ENCODE results near the gene PLGRKT. TPM values are rescaled to one million over a fixed set of nuclear protein-coding genes. Genes with fewer than 3 reads are reported as not detected.

Gene PLGRKT
- total and polyA plus RNA-seq, 9 donors = 2.9 to 35.8 (median 13.3) TPM

DNA sequence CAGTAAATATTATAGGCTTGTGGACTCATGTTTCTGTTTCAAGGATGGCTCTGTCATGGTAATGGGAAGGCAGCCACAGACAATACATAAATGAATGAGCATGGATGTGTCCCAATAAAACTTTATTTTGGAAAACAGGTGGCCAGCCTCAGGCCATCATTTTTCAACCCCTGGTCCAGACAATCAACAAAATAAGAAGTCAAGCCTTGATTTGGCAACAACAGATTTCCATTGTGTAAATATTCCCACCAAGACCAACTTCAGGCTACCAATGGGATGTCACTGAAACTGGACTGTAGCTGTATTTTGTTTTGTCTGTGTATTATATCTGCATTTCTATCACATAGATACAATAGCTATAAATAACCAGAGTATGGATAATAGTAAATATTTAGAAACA, 77.4 kb downstream of the PLGRKT start:
- Histone ChIP-seq H3K9me3 (no peaks in the 10 kb centered on the region), H3K27ac (no peak overlapping the region), H3K4me3 (no peak overlapping the region), H3K4me1 (ENCODE audit: insufficient read depth) (no peaks in the 10 kb centered on the region), H3K36me3 (no peaks in the 10 kb centered on the region), H3K27me3 (no peaks in the 10 kb centered on the region)
- intact Hi-C loops (cut with DNase I) = no loop called here
- TF ChIP-seq EP300 (IDR thresholded peaks at IDR 0.05) (no peak), POLR2A (IDR thresholded peaks at IDR 0.05) (no peak)
- TF ChIP-seq, protein P1, sequence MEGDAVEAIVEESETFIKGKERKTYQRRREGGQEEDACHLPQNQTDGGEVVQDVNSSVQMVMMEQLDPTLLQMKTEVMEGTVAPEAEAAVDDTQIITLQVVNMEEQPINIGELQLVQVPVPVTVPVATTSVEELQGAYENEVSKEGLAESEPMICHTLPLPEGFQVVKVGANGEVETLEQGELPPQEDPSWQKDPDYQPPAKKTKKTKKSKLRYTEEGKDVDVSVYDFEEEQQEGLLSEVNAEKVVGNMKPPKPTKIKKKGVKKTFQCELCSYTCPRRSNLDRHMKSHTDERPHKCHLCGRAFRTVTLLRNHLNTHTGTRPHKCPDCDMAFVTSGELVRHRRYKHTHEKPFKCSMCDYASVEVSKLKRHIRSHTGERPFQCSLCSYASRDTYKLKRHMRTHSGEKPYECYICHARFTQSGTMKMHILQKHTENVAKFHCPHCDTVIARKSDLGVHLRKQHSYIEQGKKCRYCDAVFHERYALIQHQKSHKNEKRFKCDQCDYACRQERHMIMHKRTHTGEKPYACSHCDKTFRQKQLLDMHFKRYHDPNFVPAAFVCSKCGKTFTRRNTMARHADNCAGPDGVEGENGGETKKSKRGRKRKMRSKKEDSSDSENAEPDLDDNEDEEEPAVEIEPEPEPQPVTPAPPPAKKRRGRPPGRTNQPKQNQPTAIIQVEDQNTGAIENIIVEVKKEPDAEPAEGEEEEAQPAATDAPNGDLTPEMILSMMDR (IDR thresholded peaks at IDR 0.05) = no peak
- no peak for DNase-seq

DNA sequence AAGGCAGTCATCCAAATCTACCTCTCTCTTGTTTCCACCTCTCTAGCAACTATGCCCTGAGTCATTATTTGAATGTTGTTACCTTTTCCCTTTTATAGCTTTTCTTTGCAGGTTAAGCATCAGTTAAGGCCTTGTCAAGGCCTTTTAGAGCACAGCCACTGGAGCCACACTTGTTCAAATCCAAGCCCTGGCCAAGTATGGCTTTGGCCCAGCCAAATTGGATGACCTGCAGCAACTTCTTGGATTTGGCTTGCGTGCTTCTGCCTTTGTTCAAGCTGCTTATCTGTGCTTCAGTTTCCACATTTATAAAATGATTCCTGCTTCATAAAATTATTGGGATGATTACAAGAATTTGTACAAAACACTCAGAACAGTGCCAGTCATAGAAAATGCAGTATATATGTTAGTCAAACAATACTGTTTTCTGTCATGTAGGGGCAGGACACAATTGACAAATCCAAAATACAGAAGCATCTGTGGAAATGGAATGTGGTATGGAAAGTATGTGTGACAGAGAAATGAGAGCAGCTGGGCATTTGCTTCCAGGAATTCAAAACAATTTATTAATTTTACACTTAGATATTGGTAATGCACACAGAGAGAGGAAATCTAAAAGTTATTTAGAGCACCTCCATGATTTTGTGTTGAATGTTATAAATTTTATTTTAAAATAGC, 80.2 kb downstream of the PLGRKT start:
- no peak overlapping the region for H3K4me3 ChIP-seq
- H3K27me3 ChIP-seq = no peaks in the 10 kb centered on the region
- H3K9me3 ChIP-seq = no peaks in the 10 kb centered on the region
- no peaks in the 10 kb centered on the region for H3K36me3 ChIP-seq
- no peak for TF ChIP-seq EP300 (IDR thresholded peaks at IDR 0.05)
- TF ChIP-seq POLR2A (IDR thresholded peaks at IDR 0.05) = no peak
- intact Hi-C loops (cut with DNase I) = no loop called here
- no peak for DNase-seq
- no peak overlapping the region for H3K27ac ChIP-seq
- 18 to 25% (median 24%) methylated on average over 1 of the region's 1 CpG for WGBS, 3 donors
- no peaks in the 10 kb centered on the region for H3K4me1 ChIP-seq (ENCODE audit: insufficient read depth)

DNA sequence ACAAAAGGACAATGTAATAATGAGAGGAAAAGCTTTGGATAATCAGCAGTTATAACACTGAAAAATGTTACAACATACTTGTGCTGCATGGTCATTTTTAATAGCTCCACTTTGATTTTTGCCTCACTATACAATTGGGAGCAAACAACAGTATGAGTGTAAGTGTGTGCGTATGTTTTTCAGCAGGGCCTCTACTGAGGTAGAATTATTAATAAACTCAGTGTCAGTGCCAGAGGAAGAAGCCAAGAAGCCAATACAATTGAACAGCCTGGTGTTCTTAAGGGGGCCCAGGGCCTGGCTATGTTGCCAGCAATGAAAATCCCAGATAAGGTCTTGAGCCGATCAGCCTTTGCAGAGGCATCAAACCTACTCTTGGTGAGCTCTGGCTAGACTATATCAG, 81.9 kb downstream of the PLGRKT start:
- no peak overlapping the region for H3K4me3 ChIP-seq
- WGBS, 3 donors = 92 to 98% (median 97%) methylated on average over 2 of the region's 2 CpGs
- no peak for DNase-seq
- intact Hi-C loops (cut with DNase I) = no loop called here
- H3K9me3 ChIP-seq = no peaks in the 10 kb centered on the region
- H3K4me1 ChIP-seq (ENCODE audit: insufficient read depth) = no peaks in the 10 kb centered on the region
- no peaks in the 10 kb centered on the region for H3K27me3 ChIP-seq
- TF ChIP-seq, protein P1 (IDR thresholded peaks at IDR 0.05) = no peak
- TF ChIP-seq POLR2A (IDR thresholded peaks at IDR 0.05) (no peak), EP300 (IDR thresholded peaks at IDR 0.05) (no peak)
- no peak overlapping the region for H3K27ac ChIP-seq
- H3K36me3 ChIP-seq = no peaks in the 10 kb centered on the region

DNA sequence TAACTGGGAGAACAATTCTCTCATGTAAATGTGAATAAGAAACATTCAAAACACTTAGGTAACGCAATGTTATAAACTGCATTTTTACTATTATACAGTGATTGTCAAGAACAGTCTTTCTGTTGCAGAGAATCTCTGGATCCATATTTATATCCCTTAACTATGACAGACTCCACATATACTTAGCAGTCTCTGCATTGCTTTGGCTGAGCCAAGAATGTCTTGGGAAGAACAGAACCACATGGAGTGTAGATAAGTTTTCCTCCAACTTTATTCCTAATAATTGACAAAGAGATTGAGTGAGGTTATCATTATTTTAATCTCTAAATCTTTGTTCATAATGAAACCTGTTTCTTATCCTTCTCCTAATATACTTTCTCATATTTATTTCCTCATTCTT, 82.5 kb downstream of the PLGRKT start:
- Histone ChIP-seq H3K4me1 (ENCODE audit: insufficient read depth) (no peaks in the 10 kb centered on the region), H3K4me3 (no peak overlapping the region), H3K36me3 (no peaks in the 10 kb centered on the region), H3K27ac (no peak overlapping the region), H3K27me3 (no peaks in the 10 kb centered on the region), H3K9me3 (peaks cover 0 to 2% of the 10 kb centered on the region in 2 donors)
- TF ChIP-seq, protein P1 (IDR thresholded peaks at IDR 0.05) = no peak
- TF ChIP-seq EP300 (IDR thresholded peaks at IDR 0.05) (no peak), POLR2A (IDR thresholded peaks at IDR 0.05) (no peak)
- DNase-seq = no peak
- intact Hi-C loops (cut with DNase I) = no loop called here
- 96 to 100% (median 98%) methylated on average over 1 of the region's 1 CpG for WGBS, 3 donors

DNA sequence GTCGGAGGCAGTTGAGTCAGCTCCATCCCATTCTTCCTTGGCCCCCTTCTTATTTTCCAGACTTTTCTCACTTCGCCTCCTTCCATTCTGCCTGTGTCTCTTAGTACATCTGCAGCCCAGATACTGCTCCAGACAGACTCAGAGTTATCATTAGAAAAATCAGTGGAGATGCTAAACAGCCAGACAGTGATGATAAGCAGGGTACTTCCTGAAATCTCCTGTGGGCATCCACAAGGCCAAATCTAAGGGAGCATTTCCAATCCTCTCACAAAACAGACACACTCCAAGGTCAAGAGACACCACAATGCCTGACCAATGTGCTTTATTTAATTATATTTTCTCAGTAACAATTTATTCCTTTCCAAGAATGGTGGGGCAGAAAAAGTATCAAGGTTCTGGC, 83.5 kb downstream of the PLGRKT start:
- no peaks in the 10 kb centered on the region for H3K27me3 ChIP-seq
- no peaks in the 10 kb centered on the region for H3K4me1 ChIP-seq (ENCODE audit: insufficient read depth)
- WGBS, 3 donors = 92 to 98% (median 96%) methylated on average over 2 of the region's 2 CpGs
- peaks cover 0 to 2% of the 10 kb centered on the region in 2 donors for H3K9me3 ChIP-seq
- no peak overlapping the region for H3K4me3 ChIP-seq
- intact Hi-C loops (cut with DNase I) = no loop called here
- TF ChIP-seq, protein P1 (IDR thresholded peaks at IDR 0.05) = no peak
- DNase-seq = no peak
- H3K36me3 ChIP-seq = no peaks in the 10 kb centered on the region
- H3K27ac ChIP-seq = no peak overlapping the region
